Measurements from ENCODE around the gene TMIGD3.

The TMIGD3 gene

GRCh38 chr1:111507411-111508201 lies 4.2 kb upstream of the TMIGD3 start:
- no peak for DNase-seq

- DNase-seq, result no peak
Measured at GRCh38 chr1:111506561-111506960, 3.1 kb upstream of the TMIGD3 start.

GRCh38 chr1:111505641-111506119 lies 2.2 kb upstream of the TMIGD3 start:
- no peak for DNase-seq

GRCh38 chr1:111504097-111504496 lies 664 bp upstream of the TMIGD3 start:
- DNase-seq, result no peak

- no peak for DNase-seq
Measured at GRCh38 chr1:111501645-111502044, 1.8 kb downstream of the TMIGD3 start.

GRCh38 chr1:111499026-111499785 lies 4.2 kb downstream of the TMIGD3 start:
- DNase-seq, result no peak

- DNase-seq, result no peak
Measured at GRCh38 chr1:111497592-111497991, 5.8 kb downstream of the TMIGD3 start.

GRCh38 chr1:111496398-111496797 lies 7.0 kb downstream of the TMIGD3 start:
- DNase-seq, result no peak

- DNase-seq, result no peak
Measured at GRCh38 chr1:111491070-111491469, 12.4 kb downstream of the TMIGD3 start.

- DNase-seq, result no peak
Measured at GRCh38 chr1:111490220-111490619, 13.2 kb downstream of the TMIGD3 start.

GRCh38 chr1:111489604-111490003 lies 13.8 kb downstream of the TMIGD3 start:
- DNase-seq, result no peak

GRCh38 chr1:111488669-111489068 lies 14.8 kb downstream of the TMIGD3 start:
- DNase-seq, result no peak

- no peak for DNase-seq
Measured at GRCh38 chr1:111487133-111487532, 16.3 kb downstream of the TMIGD3 start.

GRCh38 chr1:111486431-111486830 lies 17.0 kb downstream of the TMIGD3 start:
- no peak for DNase-seq

- DNase-seq, result no peak
Measured at GRCh38 chr1:111484391-111485026, 18.9 kb downstream of the TMIGD3 start.

- DNase-seq, result no peak
Measured at GRCh38 chr1:111483876-111484275, 19.6 kb downstream of the TMIGD3 start.

- no peak for DNase-seq
Measured at GRCh38 chr1:111483166-111483565, 20.3 kb downstream of the TMIGD3 start.

GRCh38 chr1:111481387-111482221 lies 21.8 kb downstream of the TMIGD3 start:
- DNase-seq, result no peak

- DNase-seq, result no peak
Measured at GRCh38 chr1:111480674-111481073, 22.8 kb downstream of the TMIGD3 start.

- no peak for DNase-seq
Measured at GRCh38 chr1:111476761-111477309, 26.6 kb downstream of the TMIGD3 start.

GRCh38 chr1:111476214-111476613 lies 27.2 kb downstream of the TMIGD3 start:
- no peak for DNase-seq

- no peak for DNase-seq
Measured at GRCh38 chr1:111475701-111476100, 27.7 kb downstream of the TMIGD3 start.

Measured in NCI-H1694 (cell line).